Jurkat, Clone E6-1 (cell line): Measurements from ENCODE around the gene RNF114.

Experiments used
- DNase-seq: peaks from one replicate; pipeline ENCODE4 v3.0.0-alpha.2; 2011; ENCODE audit warnings: low read depth, low spot score
- H3K4me3 ChIP-seq: 2 replicates; pipeline ENCODE4 v1.5.1; 2011; ENCODE audit warnings: mild to moderate bottlenecking, low read length, control low read depth, moderate library complexity

Gene RNF114

GRCh38 chr20:49918446-49918845, 17.8 kb upstream of the RNF114 start:
- no peak overlapping the region for H3K4me3 ChIP-seq
- no peak for DNase-seq

GRCh38 chr20:49919009-49919408, 17.2 kb upstream of the RNF114 start:
- H3K4me3 ChIP-seq = no peak overlapping the region
- no peak for DNase-seq

- DNase-seq = no peak
- H3K4me3 ChIP-seq = no peak overlapping the region
These were observed 16.7 kb upstream of the RNF114 start for GRCh38 chr20:49919461-49919860.

GRCh38 chr20:49924247-49924646, 11.9 kb upstream of the RNF114 start:
- no peak overlapping the region for H3K4me3 ChIP-seq
- no peak for DNase-seq

GRCh38 chr20:49925901-49926454, 10.2 kb upstream of the RNF114 start:
- no peak overlapping the region for H3K4me3 ChIP-seq
- DNase-seq = no peak

GRCh38 chr20:49928411-49929141, 7.6 kb upstream of the RNF114 start:
- no peak overlapping the region for H3K4me3 ChIP-seq
- DNase-seq = peak; percentile 81

GRCh38 chr20:49929142-49929494, 7.1 kb upstream of the RNF114 start:
- DNase-seq = no peak
- no peak overlapping the region for H3K4me3 ChIP-seq

GRCh38 chr20:49935746-49936152, 448 bp upstream of the RNF114 start:
- peak overlapping the region; percentile 45 for H3K4me3 ChIP-seq

GRCh38 chr20:49937027-49937929, 1.1 kb downstream of the RNF114 start:
- no peak for DNase-seq
- peak overlapping the region; percentile 71 for H3K4me3 ChIP-seq

More at GRCh38 chr20:49935746-49936152, 448 bp upstream of the RNF114 start:
- DNase-seq = no peak

- H3K4me3 ChIP-seq = no peak overlapping the region
- DNase-seq = no peak
These were observed 2.3 kb downstream of the RNF114 start for GRCh38 chr20:49938173-49939163.

GRCh38 chr20:49941456-49941855, 5.3 kb downstream of the RNF114 start:
- no peak overlapping the region for H3K4me3 ChIP-seq
- no peak for DNase-seq

- H3K4me3 ChIP-seq = no peak overlapping the region
- no peak for DNase-seq
These were observed 6.1 kb downstream of the RNF114 start for GRCh38 chr20:49942303-49942702.

GRCh38 chr20:49942942-49943341, 6.7 kb downstream of the RNF114 start:
- H3K4me3 ChIP-seq = no peak overlapping the region
- DNase-seq = no peak

- H3K4me3 ChIP-seq = no peak overlapping the region
- DNase-seq = no peak
These were observed 9.1 kb downstream of the RNF114 start for GRCh38 chr20:49945306-49945700.

- DNase-seq = no peak
- no peak overlapping the region for H3K4me3 ChIP-seq
These were observed 9.7 kb downstream of the RNF114 start for GRCh38 chr20:49945701-49946477.

- no peak overlapping the region for H3K4me3 ChIP-seq
- DNase-seq = no peak
These were observed 12.0 kb downstream of the RNF114 start for GRCh38 chr20:49948178-49948577.

- no peak overlapping the region for H3K4me3 ChIP-seq
- no peak for DNase-seq
These were observed 12.8 kb downstream of the RNF114 start for GRCh38 chr20:49948809-49949507.

GRCh38 chr20:49951151-49951550, 15.0 kb downstream of the RNF114 start:
- no peak for DNase-seq
- no peak overlapping the region for H3K4me3 ChIP-seq
